Nucleus accumbens (tissue), 56 donors: Measurements from ENCODE around the gene OXSM.

Experiments used
- DNase-seq, 56 donors: peaks; one replicate each; lab custom pipeline; 2025; lab: John Stamatoyannopoulos, UW

Gene OXSM

GRCh38 chr3:25789596-25790556 lies at the start of gene OXSM:
Gene OXSM (plus strand): TSS chr3:25790090. CDS start chr3:25791021, 931 bp downstream.
- DNase-seq, result peak; percentile 10 to 89 (median 73)

- no peak for DNase-seq
These were observed 45.4 kb upstream of the OXSM start for GRCh38 chr3:25744470-25744869.

GRCh38 chr3:25747033-25747432 lies 42.9 kb upstream of the OXSM start:
- no peak for DNase-seq

GRCh38 chr3:25748189-25748588 lies 41.7 kb upstream of the OXSM start:
- DNase-seq, result no peak

GRCh38 chr3:25749031-25749581 lies 40.8 kb upstream of the OXSM start:
- no peak for DNase-seq

- DNase-seq, result no peak
These were observed 38.8 kb upstream of the OXSM start for GRCh38 chr3:25751048-25751447.

- DNase-seq, result no peak
These were observed 38.2 kb upstream of the OXSM start for GRCh38 chr3:25751725-25752124.

GRCh38 chr3:25768851-25769250 lies 21.0 kb upstream of the OXSM start:
- no peak for DNase-seq

GRCh38 chr3:25775936-25776335 lies 14.0 kb upstream of the OXSM start:
- no peak for DNase-seq

GRCh38 chr3:25780618-25781017 lies 9.3 kb upstream of the OXSM start:
- no peak for DNase-seq

GRCh38 chr3:25781145-25781757 lies 8.6 kb upstream of the OXSM start:
- no peak for DNase-seq

- DNase-seq, result no peak
These were observed 7.9 kb upstream of the OXSM start for GRCh38 chr3:25781758-25782594.

GRCh38 chr3:25782636-25782937 lies 7.3 kb upstream of the OXSM start:
- no peak for DNase-seq

GRCh38 chr3:25782938-25783660 lies 6.8 kb upstream of the OXSM start, which contains the start of gene NGLY1:
Gene NGLY1 (minus strand): TSS chr3:25783443. CDS start chr3:25783390, 53 bp downstream.
- peak in 55 of 56 donors; percentile 13 to 92 (median 75) for DNase-seq

GRCh38 chr3:25783661-25784512 lies 6.0 kb upstream of the OXSM start:
- DNase-seq, result peak in 22 of 56 donors; percentile 10 to 82 (median 74)

- DNase-seq, result no peak
These were observed 4.9 kb upstream of the OXSM start for GRCh38 chr3:25784971-25785370.

- no peak for DNase-seq
These were observed 4.1 kb upstream of the OXSM start for GRCh38 chr3:25785826-25786225.

GRCh38 chr3:25787689-25788088 lies 2.2 kb upstream of the OXSM start:
- no peak for DNase-seq

- no peak for DNase-seq
These were observed 688 bp upstream of the OXSM start for GRCh38 chr3:25789209-25789595.
